ENCODE measurements around the gene C1QTNF8.
A peak's percentile ranks its signal among the peaks of the same experiment; 100 is the strongest.

Gene C1QTNF8

GRCh38 chr16:1109648-1110047 is 13.6 kb upstream of the C1QTNF8 start:
- DNase-seq (ENCODE audit: low spot score), result no peak

DNA sequence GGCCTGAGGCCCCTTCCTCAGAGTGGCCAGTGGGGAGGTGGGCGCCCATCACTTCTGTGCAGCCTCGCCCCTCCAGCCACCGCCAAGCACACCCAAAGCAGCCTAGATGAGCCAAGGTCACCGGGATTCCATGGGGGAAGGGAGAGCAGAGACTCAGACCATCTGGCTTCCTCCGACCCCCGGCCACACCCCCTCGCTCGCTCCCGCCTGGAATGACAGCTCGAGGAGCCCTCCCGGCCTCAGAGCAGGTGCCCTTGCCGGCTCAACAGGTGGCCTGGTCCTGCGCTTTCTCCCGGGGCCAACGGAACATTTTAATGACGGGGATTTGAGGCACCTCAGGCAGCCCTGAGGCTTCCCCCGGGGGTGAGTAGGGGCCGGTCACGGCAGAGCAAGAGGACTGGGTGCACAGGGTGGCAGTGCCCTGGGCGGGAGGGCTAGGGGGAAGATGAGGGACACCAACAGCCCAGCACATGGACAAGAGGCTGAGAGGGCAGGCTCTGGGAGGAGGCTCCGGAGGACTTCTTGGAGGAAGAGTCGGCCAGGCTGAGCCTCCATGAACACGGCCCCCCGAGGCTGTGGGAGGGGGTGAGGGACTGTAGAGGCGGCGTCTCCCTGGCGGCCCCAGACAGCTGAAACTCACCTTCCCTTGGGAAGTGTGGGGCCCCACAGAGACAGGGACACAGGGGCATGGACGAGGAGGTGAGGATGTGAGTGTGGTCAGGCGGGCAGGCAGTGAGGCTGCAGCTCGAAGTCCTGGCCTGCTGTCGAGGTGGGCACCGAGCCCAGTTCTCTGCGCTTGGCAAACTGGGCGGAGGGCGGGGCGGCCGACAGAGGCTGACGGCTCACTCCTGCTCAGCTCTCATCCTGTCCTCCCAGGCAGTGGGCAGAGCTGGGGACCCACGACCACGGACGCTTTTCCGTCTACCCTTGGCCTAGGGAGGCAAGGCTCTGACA is 12.5 kb upstream of the C1QTNF8 start:
- no peak for DNase-seq (ENCODE audit: low spot score)

DNA sequence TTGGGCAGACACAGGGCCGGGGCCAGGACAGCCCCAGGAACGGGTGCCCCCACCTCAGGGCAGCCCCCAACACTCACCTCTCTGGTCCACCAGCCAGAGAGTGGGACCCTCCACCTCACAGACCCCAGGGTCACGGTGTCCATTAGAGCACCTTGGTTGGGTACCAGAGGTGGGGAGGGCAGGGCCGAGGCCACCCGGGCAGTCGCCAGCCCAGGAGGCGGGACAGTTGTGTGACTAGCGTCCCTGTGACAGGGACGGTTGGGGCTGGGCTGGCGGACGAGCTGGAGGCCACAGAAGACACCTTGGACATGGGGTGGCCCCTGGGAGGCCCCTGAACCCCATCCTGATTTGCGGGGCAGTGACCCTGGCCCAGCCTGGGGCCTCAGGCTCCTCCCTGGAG is 11.7 kb upstream of the C1QTNF8 start:
- no peak for DNase-seq (ENCODE audit: low spot score)

GRCh38 chr16:1107141-1107540 is 11.1 kb upstream of the C1QTNF8 start:
- DNase-seq (ENCODE audit: low spot score), result no peak

GRCh38 chr16:1106659-1107058 is 10.6 kb upstream of the C1QTNF8 start:
- DNase-seq (ENCODE audit: low spot score), result no peak

- DNase-seq (ENCODE audit: low spot score), result peak; percentile 85
Observed at GRCh38 chr16:1105888-1106620, 10.0 kb upstream of the C1QTNF8 start.

DNA sequence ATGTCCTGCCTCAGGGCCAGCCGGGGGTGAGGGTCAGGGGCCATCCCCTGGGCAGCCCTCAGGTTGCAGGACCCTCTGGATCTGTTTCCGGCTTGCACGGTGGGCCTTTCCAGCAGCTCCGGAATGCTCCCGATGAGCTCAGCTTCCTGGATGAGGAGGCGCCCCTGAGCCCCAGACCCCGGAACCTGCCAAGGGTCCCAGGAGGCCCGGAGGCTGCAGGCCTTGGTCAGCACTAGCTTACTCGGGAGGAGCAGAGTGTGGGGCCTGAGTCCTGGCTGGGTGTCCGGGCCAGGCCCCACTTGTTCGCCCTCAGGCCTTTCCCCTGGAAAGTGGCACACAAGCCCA is 7.6 kb upstream of the C1QTNF8 start:
- no peak for DNase-seq (ENCODE audit: low spot score)

DNA sequence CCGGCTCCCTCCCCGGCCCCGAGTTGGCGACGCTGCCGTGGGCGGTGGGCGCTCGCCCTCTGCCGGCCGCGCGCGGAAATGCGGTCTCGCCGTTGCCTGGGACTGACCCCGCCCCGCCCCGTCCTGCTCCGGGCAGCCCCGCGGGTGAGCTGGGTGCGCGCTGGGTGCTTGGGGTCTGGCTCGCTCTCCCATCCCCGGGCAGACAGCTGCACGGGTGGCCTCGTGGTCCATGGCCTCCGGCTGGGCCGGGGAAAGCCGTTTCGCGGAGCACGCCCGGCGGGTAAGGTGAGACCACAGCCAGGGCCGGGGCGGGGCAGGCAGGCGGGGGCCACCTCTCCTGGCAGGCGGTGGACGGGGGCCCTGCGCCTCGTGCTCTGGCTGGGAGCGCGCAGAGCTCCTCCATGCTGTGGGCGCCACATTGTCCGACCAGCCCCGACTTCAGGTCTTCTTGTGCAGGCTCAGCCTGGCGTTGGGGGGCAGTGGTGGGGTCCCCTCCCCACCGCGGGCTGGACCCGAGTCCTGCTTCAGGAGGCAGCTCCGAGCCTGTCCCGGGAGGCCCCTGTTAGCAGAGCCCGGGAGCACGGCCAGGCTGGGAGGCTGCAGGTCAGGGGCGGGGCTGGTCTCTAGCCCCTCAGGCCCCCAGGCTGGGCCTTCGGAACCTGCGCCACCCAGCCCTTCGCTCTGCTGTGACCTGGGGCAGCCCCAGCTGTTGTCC is 7.0 kb upstream of the C1QTNF8 start:
- DNase-seq (ENCODE audit: low spot score), result peak; percentile 74

- no peak for DNase-seq (ENCODE audit: low spot score)
Observed at GRCh38 chr16:1102333-1102700, 6.3 kb upstream of the C1QTNF8 start.

DNA sequence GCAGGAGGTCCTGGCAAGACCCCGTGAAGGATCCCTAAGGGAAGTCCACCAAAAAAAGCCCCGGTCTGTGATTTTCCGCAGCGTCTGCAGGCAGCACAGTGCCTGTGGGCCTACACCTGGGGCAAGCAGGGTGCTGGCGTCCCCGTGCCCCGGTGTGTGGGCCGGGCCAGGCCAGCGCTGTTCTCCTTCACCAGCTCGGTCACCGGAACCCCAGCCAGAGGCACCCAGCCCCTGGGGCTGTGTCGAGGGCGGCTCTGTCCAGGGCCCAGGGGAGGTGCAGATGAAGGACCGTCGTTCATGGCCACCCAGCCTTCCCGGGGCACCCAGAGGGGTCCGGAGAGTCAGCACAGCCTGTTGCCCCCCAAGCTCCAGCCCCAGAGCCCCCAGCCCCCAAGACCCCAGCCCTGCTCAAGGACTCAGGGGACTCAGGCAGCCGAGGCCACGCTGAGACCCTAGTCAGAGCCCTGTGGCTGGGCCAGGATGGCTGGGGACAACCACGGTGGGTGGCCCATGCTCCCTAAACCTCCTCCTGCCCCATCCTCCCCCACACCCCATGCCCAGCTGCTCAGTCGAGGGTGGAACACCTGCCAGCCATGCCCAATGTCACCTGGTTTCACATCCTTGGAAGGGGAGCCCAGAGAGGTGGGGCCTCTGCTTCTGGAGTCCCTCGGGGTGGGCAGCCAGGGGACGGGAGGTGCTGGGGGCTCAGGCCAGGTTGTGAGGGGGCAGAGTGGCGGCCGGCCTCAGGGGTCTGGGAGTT is 5.7 kb upstream of the C1QTNF8 start:
- DNase-seq (ENCODE audit: low spot score), result no peak

GRCh38 chr16:1101133-1101532 is 5.1 kb upstream of the C1QTNF8 start:
- DNase-seq (ENCODE audit: low spot score), result no peak

GRCh38 chr16:1100084-1100800 is 4.2 kb upstream of the C1QTNF8 start:
- no peak for DNase-seq (ENCODE audit: low spot score)

DNA sequence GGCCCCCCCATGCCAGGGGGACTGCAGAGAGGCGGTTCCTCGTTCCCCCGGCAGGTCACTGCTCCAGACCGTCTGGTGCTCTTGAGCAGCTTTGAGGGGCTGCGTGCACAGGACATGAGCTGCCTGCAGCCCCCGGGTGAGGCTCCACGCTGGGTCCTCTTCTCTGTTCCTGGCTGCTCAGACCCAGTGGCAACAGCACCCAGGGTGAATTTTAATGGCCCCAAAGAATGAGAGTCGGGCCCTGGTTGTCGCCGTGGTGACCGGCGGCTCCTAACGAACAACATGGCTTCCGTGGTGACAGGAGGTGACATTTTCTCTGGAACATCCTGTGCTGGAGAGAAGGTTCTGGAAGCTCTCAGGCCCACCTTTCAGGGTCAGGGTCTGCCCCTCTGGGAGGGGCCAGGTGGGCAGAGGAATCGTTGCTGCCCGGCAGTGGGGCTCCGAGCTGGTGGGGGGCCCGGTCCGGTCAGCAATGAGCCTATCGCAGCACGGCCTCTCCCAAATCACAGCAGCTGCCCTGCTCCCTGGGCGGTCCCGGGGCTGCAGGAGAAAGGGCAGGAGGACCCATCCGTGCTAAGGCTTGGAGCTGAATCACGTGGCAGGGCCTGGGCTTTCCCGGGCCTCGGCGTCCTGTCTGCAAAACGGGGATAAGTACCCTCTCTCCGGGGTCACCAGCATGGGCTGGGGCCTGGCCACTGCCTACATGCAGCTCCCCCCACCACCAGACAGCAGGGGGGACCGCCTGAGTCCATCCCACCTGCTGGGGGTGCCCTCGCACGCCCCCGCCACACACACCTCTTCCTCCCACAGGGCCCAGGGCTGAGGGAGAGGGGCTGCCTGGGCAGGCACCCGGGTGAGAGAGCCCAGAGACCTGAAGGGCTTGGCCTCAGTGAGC is 3.4 kb upstream of the C1QTNF8 start:
- no peak for DNase-seq (ENCODE audit: low spot score)

DNA sequence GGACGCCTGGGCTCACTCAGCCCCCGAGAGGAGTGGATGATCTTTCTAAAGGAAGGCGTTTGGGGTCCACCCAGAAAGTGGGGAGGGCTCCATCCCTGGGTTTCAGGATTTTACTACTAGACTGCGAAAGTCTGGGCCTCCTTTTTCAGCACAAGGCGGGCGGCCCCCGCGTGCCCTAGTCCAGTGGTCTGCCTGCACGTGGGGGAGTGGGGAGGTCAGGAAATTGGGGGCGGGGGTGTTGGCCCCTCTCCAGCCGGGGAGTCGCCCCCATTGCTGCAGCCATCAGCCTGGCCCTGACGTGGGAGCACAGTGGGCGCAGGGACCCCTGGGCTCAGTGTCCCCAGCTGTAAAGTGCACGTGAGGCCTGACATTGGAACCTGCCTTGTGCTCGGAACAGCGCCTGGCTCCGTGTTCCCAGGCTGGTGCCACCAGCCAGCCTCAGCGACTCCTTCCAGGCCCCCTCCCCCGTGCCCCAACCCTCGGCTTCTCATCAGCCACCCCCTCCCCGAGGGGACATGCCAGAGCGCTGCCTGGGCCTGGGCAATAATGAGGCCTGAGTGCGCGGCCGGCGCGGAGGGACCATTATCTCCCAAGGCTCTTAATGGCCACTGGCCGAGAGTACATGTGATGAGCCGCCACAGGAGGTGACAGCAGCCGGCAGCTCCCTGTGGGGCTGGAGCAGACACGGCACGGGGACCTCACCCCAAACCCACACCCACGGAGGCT is 2.4 kb upstream of the C1QTNF8 start:
- DNase-seq (ENCODE audit: low spot score), result no peak

GRCh38 chr16:1097800-1098199 is 1.8 kb upstream of the C1QTNF8 start:
- no peak for DNase-seq (ENCODE audit: low spot score)

- DNase-seq (ENCODE audit: low spot score), result no peak
Observed at GRCh38 chr16:1097156-1097555, 1.1 kb upstream of the C1QTNF8 start.

DNA sequence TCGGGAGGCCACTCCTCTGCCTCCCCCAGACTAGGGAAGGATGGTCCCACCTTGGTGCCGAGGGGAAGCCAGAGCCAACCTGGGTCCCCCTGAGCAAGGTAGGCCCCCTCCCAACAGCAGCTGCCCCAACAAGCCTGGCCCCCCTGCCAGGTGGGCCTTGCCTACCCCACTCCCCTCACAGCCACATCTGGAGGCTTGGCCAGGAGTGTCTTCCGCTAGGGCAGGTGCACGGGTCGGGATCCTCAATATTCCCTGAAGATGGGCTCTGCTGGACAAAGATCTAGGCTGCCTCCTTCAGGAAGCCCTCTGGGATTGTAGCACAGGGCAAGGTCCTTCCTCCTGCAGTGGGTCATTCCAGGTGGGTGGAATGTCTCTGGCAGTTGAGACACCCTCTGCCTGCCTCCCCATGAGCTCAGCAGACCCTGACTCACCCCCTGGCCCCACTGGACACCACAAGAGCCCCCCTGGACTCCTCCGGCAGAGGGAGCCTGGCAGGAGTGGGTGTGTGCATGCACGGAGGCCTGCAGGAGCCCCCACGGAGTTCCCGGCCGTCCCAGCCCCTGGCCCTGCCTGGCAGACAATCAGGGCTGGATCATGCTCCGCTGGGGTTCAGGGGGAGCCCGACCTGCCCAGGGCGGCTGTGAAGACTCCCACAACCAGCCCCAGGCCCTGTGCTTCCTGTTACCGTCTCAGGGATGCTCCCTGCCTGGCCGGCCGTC is 435 bp downstream of the C1QTNF8 start:
- no peak for DNase-seq (ENCODE audit: low spot score)

DNA sequence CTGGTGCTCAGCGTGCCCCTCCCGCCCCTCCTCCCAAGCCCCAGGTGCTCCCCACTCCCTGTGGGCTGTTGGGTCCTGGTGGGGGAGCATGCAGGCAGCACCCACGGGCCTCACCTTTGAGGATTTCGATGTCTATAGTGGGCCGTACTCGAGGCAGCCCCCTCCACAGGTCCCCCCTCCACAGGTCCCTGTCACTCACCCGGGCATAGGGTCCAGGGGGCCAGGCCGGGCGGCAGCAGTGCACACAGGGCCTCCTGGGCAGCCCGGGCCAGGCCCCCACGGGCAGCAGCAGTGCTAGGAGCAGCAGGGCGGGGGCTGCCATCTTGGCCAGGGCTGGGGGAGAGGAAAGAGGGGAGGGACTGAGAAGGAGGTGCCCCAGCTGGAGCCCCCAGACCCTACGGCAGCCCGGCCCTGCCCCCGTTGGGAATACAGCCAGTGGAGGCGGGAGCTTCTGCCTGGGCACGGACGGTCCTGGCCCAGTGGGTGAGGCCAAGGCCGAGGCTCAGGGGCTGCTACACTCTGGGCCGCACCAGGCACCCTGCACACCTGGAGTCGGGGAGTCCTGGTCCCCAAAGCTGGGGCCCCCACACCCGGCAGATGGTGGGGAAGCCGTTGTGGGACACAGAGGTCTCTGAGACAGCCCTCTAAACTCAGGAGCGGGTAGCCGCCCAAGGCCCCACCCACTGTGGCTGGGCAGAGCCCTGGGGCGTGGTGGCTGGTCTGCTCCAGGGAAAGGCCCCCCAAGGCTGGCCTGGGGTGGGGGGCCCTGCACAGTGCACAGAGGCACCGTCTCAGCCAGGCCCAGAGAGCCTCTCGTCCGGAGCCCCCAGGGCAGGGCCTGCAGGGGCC is 1.2 kb downstream of the C1QTNF8 start:
- DNase-seq (ENCODE audit: low spot score), result no peak
